Measurements from ENCODE around the gene ASTN2.

GRCh38 chr9:117151716-117152115, 263.1 kb downstream of the ASTN2 start:
- TF ChIP-seq EZH2 (IDR thresholded peaks at IDR 0.05; ENCODE audit: borderline replicate concordance, low read depth, low read length, severe bottlenecking) (no peak), CTCF (IDR thresholded peaks at IDR 0.05; ENCODE audit: borderline replicate concordance, extremely low read depth, low read length, poor library complexity, severe bottlenecking) (no peak)

Data from DND-41 (cell line).